ENCODE measurements around the gene S100A7A. TPM values are rescaled to one million over a fixed set of nuclear protein-coding genes. Genes with fewer than 3 reads are reported as not detected.
A peak's percentile ranks its signal among the peaks of the same experiment; 100 is the strongest.

S100A7A gene
- not detected for polyA plus RNA-seq (ENCODE audit: insufficient read length in 3 of 3)
- long read RNA-seq, donor 1 = 0 reads
- long read RNA-seq, donor 2 = 0 reads
- long read RNA-seq, donor 3 = 0 reads
- long read RNA-seq, donor 4 = 0 reads
- long read RNA-seq, donor 5 = 0 reads
- long read RNA-seq, donor 6 = 0 reads
- long read RNA-seq, donor 7 = 0 reads
- long read RNA-seq, donor 8 = 0 reads
- long read RNA-seq, donor 9 = 0 reads
- long read RNA-seq, donor 10 = 0 reads
- long read RNA-seq, donor 11 = 0 reads
- long read RNA-seq, donor 12 = 0 reads
- long read RNA-seq, donor 13 = 0 reads
- long read RNA-seq, donor 14 = 0 reads
- long read RNA-seq, donor 15 = 0 reads
- long read RNA-seq, donor 16 = 0 reads

DNA sequence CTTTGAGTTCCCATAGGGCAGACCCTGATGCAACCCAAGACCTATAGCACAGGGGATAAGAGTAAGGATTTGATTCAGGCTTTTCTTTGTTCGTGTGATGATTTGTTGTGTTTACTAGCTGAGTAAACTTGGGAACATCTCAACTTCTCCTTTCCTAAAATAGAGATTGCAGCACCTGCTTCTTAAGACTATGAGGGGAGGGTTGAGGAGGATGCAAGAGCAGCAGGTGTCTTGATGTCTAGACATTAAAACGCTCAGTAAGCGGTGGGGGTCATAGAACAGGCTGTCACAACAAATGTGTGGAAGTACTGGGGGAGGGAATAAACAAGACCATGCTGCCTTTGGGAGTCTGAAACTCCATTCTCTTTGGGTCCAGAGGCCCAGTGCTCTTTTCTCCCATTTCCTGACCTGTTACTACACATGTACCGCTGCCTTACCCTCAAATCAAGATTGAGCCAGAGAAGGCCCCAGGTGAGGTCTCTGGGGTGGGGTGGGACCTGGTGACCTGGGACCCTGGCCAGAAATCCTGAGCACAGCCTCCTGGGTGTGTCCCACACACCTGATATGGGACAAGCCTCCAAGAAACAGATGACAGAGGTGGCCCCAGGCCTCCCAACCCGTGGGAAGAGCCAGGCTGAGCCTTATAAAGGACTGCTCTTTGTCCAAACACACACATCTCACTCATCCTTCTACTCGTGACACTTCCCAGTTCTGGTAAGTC, at the start of gene S100A7A:
Gene S100A7A (plus strand): TSS at position 671 of the 721 bp plus-strand sequence. CDS start 1,563 bp downstream, outside the sequence.
- DNase-seq (ENCODE audit: extremely low read depth in 1 of 11, low read depth in 9 of 11, low spot score in 4 of 11) = no peak

DNA sequence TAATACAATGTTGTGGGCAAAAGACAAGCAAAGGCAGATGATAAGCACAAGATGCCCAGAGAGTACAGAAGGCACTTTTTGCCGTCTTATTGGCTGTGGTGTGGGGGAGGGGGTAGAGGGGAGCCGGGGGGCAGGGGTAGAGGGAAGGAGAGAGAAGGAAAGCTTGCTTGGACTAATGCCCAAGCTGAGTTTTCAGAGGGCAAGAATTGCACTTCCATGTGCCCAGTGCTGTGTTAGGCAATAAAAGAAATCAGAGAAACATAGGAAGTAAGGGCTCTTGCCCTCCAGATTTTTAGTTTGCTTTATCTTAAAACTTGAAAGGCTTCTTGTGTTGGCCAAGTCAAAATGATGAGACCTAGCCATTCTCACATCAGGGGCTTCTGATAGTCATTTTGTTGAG, 49.2 kb upstream of the S100A7A start:
- DNase-seq (ENCODE audit: extremely low read depth in 1 of 11, low read depth in 9 of 11, low spot score in 4 of 11) = no peak

DNA sequence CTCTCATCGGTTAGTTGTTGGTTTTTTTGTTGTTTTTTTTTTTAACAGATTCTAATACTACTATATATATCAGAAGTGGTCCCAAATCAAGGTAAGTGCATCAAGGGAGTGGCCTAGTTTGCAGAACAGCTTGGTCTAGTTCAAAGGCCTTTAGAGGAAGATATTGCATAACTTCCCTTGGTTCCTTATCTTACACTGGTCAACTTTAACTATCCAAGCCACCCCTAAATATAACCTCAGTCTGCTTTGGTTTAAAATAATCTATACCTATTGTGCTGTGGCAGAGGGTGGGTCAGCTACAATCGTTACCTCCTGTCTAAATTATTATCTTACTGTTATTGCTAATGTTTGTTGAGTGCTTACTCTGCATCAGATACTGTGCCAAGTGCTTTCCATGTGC, 47.8 kb upstream of the S100A7A start:
- DNase-seq (ENCODE audit: extremely low read depth in 1 of 11, low read depth in 9 of 11, low spot score in 4 of 11) = no peak

DNA sequence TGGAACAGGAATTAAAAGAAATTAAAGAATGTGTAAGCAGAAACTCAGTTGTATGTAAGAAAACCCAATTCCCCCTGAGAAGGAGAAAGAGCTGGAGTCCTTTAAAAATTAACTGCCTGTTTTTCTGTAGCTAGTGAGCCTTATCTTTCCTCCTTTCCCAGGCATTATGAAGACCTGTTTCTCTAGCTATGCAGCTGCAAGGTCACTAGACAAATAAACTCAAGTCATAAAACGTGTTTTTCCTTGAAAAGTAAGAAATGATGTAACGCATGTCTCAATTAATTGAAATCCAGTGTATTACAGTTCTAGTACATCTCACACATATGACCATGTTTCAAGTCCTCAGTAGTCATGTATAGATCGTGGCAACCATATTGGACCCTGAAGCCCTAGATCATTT, 46.2 kb upstream of the S100A7A start:
- DNase-seq (ENCODE audit: extremely low read depth in 1 of 11, low read depth in 9 of 11, low spot score in 4 of 11) = peak in 1 of 11 donors; percentile 51

DNA sequence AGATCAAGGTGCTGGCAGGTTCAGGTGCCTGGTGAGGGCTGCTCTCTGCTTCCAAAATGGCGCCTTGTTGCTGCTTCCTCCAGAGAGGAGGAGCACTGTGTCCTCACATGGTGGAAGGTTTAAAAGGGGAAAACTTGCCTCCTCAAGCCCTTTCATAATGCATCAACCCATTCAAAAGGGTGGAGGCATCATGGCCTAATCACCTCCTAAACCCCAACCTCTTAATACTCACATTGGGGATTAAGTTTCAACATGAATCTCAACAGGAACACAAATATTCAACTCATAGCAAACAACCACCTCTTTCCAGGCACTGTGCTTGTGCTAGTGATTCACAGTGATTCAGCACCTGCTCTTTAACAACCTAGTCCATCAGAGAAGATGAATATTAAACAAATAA, 45.1 kb upstream of the S100A7A start:
- DNase-seq (ENCODE audit: extremely low read depth in 1 of 11, low read depth in 9 of 11, low spot score in 4 of 11) = no peak

DNA sequence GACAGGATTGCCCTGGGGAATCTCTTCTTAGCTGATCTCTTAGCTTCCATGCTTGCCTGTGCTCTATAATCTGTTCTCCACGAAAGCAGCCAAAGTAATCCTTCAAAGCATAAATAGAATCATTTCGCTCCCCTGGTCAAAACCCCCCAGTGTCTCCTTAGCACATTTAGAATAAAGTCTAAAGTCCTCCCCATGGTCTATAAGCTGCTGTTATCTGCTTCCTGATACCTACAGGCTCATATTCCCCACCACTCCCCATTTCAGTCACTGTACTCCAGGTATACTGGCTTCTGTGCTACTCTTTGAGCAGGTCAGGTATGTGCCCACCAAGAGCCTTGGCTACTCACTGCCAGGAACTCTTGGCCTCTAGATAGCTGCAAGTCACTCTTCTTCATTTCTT, 43.7 kb upstream of the S100A7A start:
- no peak for DNase-seq (ENCODE audit: extremely low read depth in 1 of 11, low read depth in 9 of 11, low spot score in 4 of 11)

DNA sequence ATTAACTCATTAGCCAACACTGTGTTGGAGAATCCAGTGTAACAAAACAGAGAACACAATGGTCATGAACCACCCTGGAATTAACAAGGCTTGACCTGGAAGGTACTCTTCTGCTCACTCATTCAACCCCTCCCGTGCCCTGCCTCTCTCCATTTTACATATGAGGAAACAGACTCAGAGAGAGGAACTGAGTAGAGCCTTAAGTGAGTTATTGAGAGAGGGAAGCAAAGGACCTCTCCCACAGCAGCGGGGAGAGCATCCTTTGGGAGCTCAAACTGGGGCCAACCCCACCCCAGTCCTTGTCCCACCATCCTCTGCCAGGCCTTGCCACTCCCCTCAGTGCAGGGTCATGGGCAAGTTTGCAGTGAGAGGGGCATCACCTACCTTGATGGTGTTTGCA, 42.2 kb upstream of the S100A7A start:
- no peak for DNase-seq (ENCODE audit: extremely low read depth in 1 of 11, low read depth in 9 of 11, low spot score in 4 of 11)

DNA sequence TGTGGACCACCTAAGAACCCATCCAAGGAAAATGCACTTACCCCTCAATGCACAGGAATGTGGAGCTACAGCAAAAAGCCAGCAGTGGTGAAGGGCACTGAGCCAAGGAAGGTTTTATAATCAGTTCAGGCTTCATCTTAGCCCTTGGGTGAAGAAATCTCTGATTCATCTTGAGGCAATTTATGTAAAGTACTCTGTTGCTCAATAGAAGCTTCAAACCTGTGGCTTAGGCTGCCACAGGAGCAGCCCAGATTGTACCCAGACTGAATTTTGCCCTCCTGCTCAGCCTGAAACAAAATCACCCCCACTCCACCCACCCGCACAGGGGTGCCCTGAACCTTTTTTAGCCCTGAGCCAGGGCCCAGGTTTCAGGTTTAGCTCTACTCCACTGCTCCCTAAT, 40.8 kb upstream of the S100A7A start, which contains the start of gene S100A12:
Gene S100A12 (minus strand): TSS at position 111 of the 400 bp plus-strand sequence. CDS start 1,029 bp downstream, outside the sequence.
- no peak for DNase-seq (ENCODE audit: extremely low read depth in 1 of 11, low read depth in 9 of 11, low spot score in 4 of 11)

DNA sequence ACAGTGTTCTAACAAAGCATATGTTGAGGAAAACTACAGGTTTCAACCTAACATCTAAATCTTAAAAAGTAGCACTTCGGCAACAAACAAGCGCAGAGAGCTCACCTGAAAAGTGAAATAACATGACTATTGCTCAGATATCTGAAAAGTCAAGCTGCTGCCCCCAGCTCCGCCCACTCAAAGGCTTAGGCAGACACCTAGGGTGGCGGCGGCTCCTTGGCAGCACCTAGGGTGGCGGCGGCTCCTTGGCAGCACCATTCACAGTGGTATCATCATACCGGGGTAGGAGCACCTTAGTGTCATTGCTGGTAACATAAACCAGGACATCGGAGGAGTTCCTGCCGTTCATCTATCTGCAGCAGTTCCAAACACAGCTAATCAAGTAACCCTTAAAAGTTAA, 36.7 kb upstream of the S100A7A start:
- DNase-seq (ENCODE audit: extremely low read depth in 1 of 11, low read depth in 9 of 11, low spot score in 4 of 11) = no peak

DNA sequence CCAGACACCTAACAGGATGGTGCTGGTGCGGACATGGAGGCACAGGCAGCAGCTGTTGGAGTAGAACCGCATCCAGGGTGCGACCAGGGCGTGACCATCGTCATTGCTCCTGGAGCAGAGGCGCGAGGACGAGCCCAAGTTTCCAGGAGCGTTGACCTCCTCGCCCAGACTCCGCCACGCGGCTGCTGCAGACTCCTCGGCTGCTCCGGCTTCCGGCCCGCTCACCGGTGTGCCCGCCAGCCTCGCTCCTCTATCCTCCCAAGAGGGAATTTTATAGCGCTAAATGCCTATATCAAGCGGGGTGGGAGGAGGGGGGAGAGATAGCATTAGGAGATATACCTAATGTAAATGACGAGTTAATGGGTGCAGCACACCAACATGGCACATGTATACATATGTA, 35.6 kb upstream of the S100A7A start:
- no peak for DNase-seq (ENCODE audit: extremely low read depth in 1 of 11, low read depth in 9 of 11, low spot score in 4 of 11)

DNA sequence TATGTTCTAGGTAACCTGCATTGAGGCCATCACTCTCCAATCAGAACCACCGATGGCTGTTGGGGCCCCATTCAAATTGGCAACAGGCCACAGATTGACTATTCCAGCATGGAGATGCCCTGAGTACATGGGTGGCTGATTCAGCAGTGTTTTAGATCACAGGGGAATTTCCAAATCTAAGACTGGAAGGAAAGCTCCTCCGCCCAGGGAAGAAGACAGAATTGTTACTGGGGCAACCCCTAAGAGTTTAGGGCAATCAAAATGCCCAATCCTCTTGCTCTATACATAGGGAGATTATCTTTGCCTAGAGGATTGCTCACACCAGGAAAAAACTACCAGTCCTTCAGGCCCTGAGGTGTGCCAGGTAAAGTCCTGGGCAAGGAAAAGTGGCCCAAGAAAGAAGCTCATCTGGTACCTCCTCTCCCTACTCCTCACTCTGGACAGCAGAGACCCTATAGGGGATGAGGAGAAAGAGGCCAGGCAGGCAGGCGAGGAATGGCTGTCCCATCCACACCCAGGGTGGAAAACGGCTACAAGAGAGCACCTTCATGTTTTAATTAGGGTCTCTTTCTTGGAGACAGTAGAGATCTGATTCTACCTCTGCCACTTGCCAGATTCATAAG, 31.3 kb upstream of the S100A7A start:
- DNase-seq (ENCODE audit: extremely low read depth in 1 of 11, low read depth in 9 of 11, low spot score in 4 of 11) = no peak

DNA sequence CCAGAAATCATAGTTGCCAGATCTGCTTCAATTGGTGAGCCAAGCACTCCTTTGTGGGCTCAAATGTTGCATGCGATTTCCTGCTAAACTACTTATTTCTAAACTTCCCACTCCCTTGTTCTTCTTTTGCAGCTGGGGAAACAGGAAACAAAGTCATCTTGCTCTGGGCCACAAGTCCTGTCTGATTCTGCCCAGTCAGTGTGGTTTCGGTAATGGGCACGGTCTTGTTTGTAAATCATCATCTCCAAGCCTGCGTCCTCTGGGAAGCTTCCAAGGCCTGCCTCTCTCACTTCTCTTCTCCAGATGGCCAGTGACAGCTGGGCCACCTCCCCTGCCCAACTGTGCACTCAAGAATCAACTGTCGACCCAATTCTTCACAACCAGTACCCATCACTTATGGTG, 29.8 kb upstream of the S100A7A start:
- no peak for DNase-seq (ENCODE audit: extremely low read depth in 1 of 11, low read depth in 9 of 11, low spot score in 4 of 11)

DNA sequence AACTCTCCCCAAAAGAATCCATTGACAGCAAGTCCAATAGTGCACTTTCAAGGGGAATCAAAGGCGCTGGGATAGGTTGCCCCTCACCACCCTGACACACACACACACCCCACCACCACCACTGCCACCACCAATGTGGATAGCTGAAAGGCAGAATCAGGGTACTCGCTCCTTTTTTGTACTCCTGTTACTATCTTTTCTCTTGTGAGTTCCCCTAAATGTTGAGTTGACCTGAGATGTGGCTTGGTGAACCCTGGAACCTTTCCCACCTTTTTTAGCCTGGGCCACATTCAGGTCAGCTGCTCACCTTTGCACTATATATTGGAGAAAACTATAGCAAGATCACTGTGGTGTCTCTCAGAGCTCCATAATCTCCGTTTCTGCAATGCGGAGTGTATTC, 29.3 kb upstream of the S100A7A start:
- no peak for DNase-seq (ENCODE audit: extremely low read depth in 1 of 11, low read depth in 9 of 11, low spot score in 4 of 11)

DNA sequence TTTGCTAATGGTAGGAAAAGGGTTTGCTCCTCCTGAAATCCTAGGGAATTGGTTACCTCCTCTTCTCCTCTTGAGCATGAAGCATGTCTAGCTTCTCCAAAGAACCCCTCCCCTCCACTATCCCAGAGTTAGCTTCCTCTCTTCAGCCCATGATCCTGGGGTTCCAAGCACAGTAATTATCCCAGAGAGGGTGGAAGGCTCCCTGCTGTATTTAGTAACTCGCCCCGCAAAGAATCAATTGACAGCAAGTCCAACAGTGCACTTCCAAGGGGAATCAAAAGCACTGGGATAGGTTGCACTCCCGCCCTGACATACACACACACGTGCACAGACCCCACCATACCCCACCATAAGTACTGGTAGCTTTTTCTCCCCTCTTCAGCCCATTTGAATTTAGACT, 28.5 kb upstream of the S100A7A start:
- no peak for DNase-seq (ENCODE audit: extremely low read depth in 1 of 11, low read depth in 9 of 11, low spot score in 4 of 11)

DNA sequence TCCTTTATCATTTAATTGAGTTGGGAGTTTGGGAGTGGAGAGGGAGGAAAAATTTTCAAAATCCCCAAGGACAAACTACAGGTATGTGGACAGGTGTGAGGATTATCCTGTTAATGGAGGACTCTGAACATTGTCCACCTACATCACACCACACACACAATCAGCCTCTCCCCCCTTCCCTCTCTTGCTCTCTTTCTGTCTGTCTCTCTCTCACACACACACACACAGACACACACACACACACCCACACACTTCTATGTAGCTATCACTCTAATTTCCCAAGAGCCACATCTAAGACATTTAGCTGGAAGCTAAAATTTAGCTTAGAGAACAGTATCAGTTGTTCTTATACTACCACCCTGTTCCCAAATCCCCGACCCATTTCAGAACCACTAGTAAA, 26.9 kb upstream of the S100A7A start:
- no peak for DNase-seq (ENCODE audit: extremely low read depth in 1 of 11, low read depth in 9 of 11, low spot score in 4 of 11)

DNA sequence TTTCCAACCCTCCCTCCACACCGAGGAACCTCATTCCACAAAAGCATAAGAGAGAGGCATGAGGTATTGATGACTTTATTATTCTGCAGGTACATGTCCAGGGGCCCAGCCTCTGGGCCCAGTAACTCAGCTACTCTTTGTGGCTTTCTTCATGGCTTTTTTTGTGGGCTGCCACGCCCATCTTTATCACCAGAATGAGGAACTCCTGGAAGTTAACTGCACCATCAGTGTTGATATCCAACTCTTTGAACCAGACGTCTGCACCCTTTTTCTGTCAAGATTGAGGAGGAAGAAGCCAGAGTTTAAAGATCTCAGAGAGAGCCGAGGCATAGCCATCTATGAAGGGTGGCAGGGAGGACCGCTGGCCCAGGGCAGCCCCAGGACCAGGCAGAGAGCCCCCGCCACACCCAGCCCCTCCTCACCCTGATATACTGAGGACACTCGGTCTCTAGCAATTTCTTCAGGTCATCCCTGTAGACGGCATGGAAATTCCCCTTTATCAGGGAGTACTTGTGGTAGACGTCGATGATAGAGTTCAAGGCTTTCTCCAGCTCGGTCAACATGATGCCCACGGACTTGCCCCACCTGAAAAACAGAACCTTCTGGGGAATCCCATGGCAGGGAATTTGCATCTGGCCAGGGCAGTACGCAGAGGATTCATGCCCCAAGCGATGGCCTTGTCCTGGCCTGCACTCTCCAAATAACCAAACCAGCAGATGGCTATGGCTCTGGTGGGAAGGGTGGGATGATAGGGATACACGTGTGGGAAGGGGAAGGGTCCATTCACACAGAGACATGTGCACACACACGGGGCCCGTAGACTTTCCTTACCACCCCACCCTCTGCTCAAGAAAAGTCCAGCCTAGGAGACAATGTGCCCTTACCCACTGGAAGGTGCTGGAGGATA, 26.1 kb upstream of the S100A7A start:
- no peak for DNase-seq (ENCODE audit: extremely low read depth in 1 of 11, low read depth in 9 of 11, low spot score in 4 of 11)

DNA sequence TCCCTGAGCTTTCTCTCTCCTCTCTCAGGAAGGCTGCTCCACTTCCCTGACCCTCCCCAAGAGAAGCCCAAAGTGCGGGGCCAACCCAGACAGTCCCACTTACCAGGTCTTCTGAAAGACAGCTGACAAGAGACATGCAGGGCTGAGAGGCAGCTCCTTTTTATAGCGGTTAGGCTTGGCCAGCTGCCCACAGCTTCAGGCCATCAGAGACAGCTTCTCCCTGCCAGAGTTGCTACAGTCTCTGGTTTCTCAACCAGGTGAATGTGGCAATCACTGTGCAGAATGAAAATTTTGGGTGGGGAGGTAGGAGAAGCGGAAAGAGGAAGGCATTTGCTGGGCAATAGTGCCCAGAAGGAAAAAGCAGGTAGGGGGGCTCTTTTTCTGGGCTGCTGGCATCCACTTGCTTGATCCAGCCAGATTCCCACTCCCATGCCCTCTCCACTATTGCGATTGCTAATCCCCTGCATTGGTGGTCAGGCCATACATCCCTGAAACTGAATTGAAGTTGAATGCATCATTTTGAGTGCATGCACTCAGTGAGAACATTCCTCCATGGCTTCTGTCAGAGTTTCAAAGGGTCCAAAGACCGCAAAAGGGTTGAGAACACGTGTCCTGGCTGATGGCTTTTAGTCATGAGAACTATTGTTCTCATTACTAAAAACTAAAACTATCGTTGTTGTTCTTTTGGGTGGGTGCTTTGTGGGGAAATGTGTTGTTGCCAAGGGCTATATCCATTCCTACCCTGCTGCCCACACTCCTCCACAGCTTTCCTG, 25.2 kb upstream of the S100A7A start, which contains the start of gene S100A8:
Gene S100A8 (minus strand): TSS at position 136 of the 773 bp plus-strand sequence. CDS start 538 bp downstream, outside the sequence.
- no peak for DNase-seq (ENCODE audit: extremely low read depth in 1 of 11, low read depth in 9 of 11, low spot score in 4 of 11)

DNA sequence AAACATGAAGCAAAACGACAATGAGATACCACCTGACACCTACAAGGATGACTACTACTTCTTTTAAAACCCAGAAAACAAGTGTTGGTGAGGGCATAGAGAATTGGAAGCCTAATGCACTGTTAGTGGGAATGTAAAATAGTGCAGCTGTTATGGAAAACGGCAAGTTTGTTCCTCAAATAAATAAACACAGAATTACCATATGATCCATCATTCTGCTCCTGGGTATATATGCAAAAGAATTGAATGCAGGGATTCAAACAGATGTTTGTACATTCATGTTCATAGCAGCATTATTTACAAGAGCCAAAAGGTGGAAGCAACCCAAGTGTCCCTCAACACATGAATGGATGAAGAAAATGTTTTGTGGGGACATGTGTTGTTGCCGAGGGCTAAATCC, 24.1 kb upstream of the S100A7A start:
- no peak for DNase-seq (ENCODE audit: extremely low read depth in 1 of 11, low read depth in 9 of 11, low spot score in 4 of 11)
